HL-60 (cell line): ENCODE measurements around the gene C3orf20.

Experiments
- DNase-seq, 2 experiments: peaks; one replicate each; pipeline ENCODE4 v3.0.0-alpha.2; 2010 to 2020; ENCODE audit warnings: low read depth in 1 of 2, low spot score in 1 of 2
- H3K27ac ChIP-seq: fragments of 250-450 bp; sonication (Bioruptor Pico); replicated peaks from 2 replicates; pipeline ENCODE4 v1.5.1; 2020; ENCODE audit warnings: mild to moderate bottlenecking, moderate library complexity
- H3K27me3 ChIP-seq: fragments of 250-450 bp; sonication (Bioruptor Pico); 2 replicates; pipeline ENCODE4 v1.5.1; 2021; ENCODE audit warnings: mild to moderate bottlenecking, moderate library complexity; ENCODE audit not compliant: insufficient read depth, poor library complexity, severe bottlenecking
- H3K4me3 ChIP-seq: replicated peaks from 2 replicates; pipeline ENCODE4 v1.5.1; 2011; ENCODE audit warnings: mild to moderate bottlenecking, control low read depth, low read length; ENCODE audit not compliant: insufficient read depth
- CTCF ChIP-seq: IDR thresholded peaks from one replicate; pipeline ENCODE4 v1.5.1; 2011; ENCODE audit warnings: low read length, control low read depth, inconsistent platforms; ENCODE audit not compliant: insufficient read depth
- GABPA ChIP-seq: IDR thresholded peaks from 2 replicates; pipeline ENCODE4 v1.6.1; 2012; ENCODE audit warnings: low read depth
- POLR2AphosphoS5 ChIP-seq: IDR thresholded peaks from 2 replicates; pipeline ENCODE4 v1.6.1; 2012; ENCODE audit warnings: low read depth
- REST ChIP-seq: IDR thresholded peaks from 2 replicates; pipeline ENCODE4 v1.6.1; 2012; ENCODE audit warnings: low read depth; ENCODE audit not compliant: insufficient replicate concordance
- SPI1 ChIP-seq: IDR thresholded peaks from 2 replicates; pipeline ENCODE4 v1.6.1; 2012; ENCODE audit warnings: low read depth, mild to moderate bottlenecking, borderline replicate concordance

Gene C3orf20

GRCh38 chr3:14770591-14770990, 95.7 kb downstream of the C3orf20 start:
- no peak for DNase-seq
- no peak overlapping the region for H3K4me3 ChIP-seq
- TF ChIP-seq GABPA (no peak), SPI1 (no peak), REST (no peak), POLR2AphosphoS5 (no peak), CTCF (no peak)
- no peak overlapping the region for H3K27ac ChIP-seq
- no peaks in the 10 kb centered on the region for H3K27me3 ChIP-seq

- DNase-seq: no peak
- Histone ChIP-seq H3K4me3 (no peak overlapping the region), H3K27me3 (no peaks in the 10 kb centered on the region), H3K27ac (no peak overlapping the region)
- TF ChIP-seq POLR2AphosphoS5 (no peak), CTCF (no peak), GABPA (no peak), REST (no peak), SPI1 (no peak)
Observed at GRCh38 chr3:14771593-14772497, 96.9 kb downstream of the C3orf20 start.

GRCh38 chr3:14772533-14773138, 97.7 kb downstream of the C3orf20 start:
- Histone ChIP-seq H3K4me3 (no peak overlapping the region), H3K27me3 (no peaks in the 10 kb centered on the region), H3K27ac (no peak overlapping the region)
- DNase-seq: peak in 1 of 2 experiments; percentile 17
- no peak for TF ChIP-seq REST
- no peak for TF ChIP-seq GABPA
- no peak for TF ChIP-seq SPI1
- no peak for TF ChIP-seq POLR2AphosphoS5
- TF ChIP-seq CTCF: no peak
